HG02973 (cell line): ENCODE data around the gene TGFBR3.

Experiments used
- ATAC-seq: cut with Tn5 transposase; IDR thresholded peaks from one replicate; pipeline ENCODE4 v1.9.1; 2021; ENCODE audit warnings: moderate library complexity; ENCODE audit not compliant: unreplicated experiment

TGFBR3 gene

DNA sequence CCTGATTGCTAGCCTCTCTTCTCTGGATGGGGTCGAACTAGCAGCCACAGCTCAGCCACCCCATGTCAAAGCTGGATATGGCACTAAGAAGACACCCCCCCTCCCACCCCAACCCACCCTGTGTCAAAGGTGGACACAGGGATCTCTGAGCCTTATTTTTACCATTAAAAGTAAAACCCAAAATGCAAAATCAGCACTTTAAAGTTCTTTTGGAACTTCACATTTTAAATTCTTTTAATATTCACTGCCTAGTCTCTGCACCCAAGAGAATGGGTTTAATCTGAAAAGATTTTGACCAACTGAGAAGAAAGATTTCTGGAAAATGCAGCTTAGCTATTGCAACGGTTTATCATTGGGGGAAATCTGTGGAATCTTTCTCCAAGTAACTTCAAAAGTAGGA is 167.6 kb downstream of the TGFBR3 start:
- no peak for ATAC-seq

DNA sequence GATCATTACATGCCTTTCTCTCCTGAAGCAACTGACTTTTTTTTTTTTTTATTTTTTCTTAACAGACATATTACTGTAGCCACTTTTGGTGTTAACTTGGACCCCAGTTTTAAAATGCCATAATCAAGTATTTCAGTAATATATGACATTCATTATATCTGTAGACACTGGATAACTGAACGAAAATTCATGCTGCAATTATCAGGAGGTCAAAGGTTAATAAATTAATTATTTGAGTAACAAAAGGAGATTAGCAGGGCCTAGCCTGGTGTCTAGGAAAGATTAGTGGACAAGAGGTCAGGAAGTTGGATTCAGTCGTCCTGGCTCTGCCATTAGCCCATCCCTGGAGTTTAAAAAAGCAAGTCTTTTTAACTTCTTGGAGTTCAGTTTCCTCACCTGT is 168.1 kb downstream of the TGFBR3 start:
- no peak for ATAC-seq

DNA sequence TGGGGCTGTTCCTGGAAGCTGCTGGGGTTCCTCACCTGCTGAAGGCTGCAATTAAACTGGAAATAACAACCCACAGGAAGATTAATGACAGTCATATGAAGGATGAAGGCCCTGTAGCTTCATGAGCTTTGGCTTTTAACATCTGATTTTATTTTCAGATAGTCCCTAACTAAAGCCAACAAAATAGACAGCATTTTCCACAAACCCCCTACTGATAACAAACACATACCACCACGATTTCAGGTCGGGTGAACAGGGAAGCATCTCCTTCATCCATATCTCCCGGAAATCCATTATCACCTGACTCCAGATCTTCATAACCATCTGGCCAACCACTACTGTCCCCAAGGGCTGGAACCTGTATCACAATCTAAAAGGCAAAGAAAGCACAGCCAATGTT is 169.6 kb downstream of the TGFBR3 start:
- ATAC-seq = no peak

DNA sequence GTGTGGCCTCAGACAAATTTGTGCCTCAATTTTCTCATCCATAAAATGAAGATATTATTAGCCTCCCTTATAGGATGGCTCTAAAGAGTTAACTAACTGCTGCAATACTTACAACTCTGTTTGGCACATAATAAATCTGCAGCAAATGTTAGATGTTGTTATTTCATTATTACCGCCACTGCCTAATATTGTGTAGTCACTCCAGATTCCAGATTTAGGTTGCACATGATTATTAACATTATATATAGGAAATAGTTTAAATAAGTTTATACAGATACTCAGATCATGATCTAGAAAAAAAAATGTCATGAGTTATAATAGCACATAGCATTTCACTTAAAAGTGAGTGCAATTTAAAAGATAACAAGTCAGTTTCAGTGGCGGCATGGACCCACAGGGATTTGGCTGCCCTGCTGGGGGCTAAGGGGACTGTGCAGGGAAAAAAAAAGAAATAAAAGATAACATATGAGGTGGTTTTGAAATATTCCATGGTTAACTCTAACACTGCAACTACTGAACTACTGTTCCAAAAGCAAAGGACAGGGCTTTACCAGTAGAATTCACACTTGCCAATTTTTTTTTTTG is 170.4 kb downstream of the TGFBR3 start:
- no peak for ATAC-seq

DNA sequence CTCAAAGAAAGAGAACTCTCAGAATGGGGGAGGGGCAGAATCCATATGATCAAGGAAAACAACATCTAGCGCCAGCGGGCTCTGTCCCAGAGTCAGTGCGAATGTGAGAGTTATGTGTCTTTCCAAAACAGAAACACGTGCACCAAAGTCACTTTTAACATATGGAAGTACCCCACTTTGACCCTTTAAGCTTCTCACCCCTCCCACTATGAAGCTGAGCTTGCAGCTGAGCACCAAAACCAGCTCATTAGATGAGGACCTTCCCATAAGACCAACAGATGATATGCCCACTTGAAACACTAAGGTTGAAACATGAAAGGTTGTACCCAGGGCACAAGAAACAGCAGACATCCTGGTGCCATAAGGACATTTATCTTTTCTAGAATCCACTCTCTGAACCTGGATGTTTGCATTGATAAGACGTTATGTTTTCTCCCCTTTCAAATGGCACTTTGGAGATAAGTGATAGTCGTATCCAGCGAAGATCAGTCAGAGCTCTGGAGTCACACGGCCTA is 171.0 kb downstream of the TGFBR3 start:
- no peak for ATAC-seq

DNA sequence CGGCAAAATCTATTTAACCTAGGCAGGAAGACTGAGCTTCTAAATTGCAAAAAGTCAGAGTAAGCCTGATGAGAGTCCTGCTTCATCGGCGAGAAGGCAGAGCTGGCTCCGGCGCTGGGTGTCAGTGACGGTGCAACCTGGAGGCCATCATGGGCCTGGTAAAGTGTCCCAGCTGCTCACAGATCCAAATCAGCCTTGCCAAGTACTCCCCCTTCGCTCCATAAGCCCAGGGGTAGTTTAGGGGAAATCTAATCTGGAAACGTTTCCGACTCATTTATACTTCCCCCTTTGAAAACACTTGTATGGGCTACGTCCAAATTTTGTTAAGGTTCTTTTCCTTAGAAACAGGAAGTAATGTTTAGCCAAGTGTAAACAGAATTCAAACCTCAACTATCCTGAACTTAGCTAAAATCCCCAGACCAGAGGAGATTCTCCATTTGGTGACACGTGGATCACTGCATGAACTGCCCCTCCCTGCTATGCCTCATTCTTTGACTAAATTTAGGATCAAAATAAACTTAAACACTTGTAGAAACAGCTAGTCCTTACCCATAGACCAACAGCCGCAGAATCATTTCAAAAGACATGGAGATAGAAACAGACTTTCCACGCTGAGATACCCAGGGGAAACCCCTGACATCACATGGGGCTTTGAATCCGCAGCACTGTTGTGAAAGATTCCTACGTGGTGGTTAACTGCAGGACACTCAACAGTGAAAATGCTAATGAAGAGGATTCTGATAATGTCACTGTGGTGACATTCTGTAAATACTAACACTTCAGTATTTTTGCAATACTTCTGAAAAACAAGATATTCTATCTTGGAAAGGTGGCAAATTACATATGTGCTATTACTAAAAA is 172.7 kb downstream of the TGFBR3 start:
- ATAC-seq = peak; percentile 65

DNA sequence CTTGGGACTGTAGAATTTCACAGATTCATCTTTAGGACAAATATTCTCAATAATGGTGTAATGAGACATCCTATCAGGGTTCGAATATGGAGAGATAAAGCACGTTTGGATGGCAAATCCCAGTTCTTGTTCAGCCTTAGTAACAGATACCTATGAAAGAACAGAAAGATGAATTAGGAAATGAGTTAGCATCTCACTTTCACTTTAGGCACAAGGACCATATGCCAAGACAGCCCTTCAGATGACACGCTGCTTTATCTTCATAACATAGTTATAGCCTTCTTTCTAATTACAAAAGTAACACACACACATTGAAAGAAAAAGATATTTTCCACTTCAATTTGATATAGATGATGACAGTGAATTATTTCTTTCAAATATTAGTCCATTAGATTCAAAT is 173.6 kb downstream of the TGFBR3 start:
- ATAC-seq = no peak

DNA sequence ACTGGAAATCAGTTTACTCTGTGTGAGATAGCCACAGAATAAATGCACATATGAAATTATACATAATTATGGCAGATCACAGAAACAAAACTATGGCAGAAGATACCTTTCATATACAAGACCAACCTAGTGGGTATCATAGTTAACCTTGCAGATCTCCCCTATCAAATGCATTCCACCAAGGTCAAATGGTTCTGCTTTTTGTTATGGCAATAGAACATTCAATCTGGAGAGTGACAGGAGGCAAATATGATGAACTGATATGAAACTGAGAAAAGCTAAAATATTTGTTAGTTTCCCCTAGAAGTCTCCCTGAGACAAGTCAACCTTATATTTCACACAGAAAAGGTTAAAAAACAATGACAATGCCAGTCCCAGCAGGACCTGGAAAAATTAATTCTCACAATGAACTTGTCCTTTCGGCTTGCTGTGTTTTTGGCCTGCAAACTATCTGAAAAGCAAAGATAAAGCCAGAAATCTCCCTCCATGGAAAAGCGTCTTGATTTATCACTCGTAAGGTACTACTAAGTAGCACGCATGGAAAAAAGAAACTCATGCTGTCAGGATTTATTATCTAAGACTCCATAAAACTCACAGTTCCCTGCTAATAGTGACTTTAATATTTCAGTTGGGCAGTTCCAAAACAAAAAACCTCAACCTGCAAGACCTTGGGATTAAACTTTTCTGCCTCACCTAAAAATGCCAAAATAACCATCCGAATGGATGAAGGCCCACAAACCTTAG is 174.3 kb downstream of the TGFBR3 start:
- ATAC-seq = no peak

DNA sequence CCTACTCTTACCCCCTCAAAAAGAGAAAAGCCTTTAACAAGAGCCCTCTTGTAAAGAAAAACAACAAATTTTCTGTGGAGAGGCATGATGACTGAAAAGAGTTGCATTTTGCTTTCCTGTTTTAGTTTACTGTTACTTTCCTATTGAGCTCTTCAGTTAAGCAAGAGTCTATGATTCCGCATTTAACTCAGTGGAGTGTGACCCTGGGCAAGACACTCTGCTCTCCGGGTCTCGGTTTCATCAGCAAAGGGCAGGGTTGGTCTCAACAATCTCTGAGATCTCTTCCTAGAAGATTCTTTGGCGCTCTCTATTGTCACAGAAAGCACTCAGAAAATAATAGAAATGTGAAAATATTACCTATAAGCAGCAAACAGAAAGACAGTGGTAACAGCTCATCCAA is 175.7 kb downstream of the TGFBR3 start:
- no peak for ATAC-seq

DNA sequence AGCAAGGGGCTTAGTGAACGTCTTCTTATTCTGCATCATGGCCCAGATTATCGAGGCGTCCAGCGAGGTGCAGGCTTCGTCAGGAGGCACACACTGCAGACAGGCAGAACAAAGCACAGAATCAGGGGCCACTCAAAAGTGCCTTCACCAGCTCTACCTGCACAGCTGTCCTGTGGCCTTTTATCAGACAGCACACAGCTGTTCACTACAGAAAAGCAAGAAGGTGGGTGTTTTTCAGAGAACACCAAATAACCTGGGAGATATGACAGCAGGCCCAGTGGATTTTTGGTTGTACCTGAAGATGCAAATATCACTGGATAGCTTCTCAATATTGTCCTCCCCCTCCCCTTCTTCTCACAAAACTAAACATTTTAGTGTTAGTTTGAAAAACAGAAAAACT is 177.3 kb downstream of the TGFBR3 start:
- no peak for ATAC-seq

DNA sequence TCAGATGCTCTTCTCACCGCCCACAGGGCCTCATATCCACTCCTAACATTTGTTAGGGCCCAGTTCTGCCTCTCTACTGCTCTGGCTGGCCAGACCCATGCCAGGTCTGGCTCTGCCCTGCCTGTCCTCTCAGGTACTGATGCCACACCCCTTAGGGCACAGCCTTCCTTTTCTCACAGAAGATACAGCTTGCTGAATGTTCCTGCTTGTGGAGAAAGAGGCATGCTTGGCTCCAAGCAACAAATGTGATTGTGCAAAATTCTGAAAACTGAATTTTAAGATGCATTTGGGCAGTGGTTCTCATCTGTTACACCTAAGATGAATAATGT is 178.1 kb downstream of the TGFBR3 start:
- no peak for ATAC-seq

DNA sequence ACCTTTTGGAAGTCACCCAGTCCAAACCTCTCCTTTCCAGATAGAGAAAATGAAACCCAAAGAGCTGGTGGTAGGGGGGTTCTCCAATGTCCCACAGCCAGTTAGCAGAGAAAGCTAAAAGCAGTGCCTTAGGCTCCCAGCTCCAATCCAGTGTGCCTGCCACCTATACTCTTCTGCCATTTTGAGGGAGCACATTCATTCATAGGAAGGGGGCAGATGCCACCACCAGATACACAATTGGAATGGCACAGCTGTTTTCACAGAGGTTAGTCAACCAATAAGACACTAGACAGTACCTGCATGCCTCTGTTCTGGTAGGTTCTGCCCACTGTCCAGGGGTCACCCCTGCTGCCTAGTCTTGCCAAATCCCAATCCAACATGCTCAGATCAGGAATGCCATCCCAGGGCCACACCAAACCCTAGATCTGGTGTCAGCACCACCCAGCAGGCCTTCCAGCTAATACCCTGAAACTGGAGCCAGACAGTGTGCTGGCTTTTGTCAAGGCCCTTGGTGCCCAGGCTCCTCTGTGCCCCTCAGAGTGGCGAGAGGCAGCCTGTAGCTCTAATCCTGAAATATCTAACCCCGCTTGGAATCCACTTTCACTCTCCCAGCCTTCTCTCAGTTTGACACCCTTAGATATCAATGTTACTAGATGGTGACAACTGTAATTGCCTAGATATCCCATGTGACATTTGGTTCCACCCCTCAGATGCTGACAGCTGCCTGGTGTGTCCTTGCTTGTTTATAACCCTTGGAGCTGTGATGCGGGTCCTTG is 178.6 kb downstream of the TGFBR3 start:
- ATAC-seq = no peak

DNA sequence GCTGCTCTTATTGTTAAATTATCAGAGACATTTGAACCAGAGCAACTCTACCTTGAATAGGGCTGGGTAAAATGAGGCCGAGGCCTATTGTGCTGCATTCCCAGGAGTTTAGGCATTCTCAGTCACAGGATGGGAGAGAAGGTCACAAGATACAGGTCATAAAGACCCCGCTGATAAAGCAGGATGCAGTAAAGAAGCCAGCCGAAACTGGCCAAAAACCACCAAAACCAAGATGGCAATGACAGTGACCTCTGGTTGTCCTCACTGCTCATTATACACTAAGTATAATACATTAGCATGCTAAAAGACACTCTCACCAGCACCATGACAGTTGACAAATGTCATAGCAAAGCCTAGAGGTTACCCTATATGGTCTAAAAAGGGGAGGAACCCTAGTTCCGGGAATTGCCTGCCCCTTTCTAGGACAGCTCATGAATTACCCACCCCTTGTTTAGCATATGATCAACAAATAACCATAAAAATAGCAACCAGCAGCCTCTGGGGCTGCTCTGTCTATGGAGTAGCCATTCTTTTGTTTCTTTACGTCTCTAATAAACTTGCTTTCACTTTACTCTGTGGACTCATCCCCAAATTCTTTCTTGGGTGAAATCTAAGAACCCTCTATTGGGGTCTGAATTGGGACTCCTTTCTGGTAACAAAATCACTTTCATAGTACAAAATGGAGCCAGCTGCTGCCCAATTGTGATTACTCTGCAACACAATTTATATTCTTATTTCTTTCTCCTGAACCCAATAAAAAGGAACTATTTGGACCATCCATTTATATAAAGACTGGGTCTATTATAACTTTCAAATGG is 179.6 kb downstream of the TGFBR3 start:
- ATAC-seq = no peak

DNA sequence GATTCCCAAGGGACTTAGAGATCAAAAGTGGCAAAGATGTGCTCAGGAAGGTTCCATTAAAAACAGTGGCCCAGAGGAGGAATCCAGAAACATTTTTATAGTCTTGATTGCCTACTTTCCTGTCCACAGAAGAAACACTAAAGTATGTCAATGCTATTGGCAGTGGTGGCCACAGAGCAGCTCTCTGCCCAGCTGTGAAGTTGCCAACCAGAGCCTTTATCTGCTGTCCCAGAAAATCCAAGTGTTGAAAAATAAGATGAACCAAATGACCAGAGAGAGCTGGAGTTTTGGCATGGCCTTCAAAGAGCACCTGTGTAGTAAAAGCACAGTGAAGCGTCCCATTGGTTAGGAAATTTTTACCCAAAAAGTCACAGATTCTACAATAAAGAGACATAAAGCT is 181.2 kb downstream of the TGFBR3 start:
- ATAC-seq = no peak

DNA sequence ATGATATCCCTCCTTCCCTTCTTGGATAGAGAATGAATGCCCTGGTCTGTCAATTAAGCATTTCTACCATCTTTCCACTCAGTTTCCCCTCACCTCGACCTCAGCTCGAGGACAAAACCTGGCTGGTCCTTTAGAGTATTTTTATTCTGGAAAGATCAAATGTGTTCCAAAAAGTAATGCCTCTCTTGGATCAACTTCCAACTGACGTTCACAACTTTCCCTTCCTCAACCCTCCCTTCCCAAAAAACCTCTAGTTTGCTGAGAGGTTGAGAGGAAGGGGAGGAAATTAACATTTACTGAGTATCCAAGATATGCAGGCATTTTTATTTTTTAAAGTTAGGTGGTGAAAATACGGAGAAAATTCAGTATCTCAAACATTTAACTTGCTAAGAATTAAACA is 182.9 kb downstream of the TGFBR3 start:
- no peak for ATAC-seq

DNA sequence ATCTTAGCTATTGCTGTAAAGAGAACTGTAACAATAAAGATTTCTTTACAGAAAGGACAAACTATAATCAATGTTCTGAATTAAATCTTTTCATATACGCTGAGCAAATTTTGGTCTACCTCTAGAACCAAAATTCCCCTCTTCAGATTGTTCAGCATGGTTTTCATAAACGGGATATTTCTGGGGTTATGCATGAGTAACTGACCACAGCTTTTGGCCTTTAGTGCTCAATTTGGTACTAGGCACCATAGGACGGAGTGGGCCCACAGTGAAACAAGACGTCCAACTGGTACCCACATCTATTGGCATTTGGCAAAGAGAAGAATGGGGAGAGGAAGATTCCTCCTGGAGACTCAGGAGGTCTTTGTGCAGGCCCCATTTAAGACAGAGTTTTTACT is 184.5 kb downstream of the TGFBR3 start:
- no peak for ATAC-seq

DNA sequence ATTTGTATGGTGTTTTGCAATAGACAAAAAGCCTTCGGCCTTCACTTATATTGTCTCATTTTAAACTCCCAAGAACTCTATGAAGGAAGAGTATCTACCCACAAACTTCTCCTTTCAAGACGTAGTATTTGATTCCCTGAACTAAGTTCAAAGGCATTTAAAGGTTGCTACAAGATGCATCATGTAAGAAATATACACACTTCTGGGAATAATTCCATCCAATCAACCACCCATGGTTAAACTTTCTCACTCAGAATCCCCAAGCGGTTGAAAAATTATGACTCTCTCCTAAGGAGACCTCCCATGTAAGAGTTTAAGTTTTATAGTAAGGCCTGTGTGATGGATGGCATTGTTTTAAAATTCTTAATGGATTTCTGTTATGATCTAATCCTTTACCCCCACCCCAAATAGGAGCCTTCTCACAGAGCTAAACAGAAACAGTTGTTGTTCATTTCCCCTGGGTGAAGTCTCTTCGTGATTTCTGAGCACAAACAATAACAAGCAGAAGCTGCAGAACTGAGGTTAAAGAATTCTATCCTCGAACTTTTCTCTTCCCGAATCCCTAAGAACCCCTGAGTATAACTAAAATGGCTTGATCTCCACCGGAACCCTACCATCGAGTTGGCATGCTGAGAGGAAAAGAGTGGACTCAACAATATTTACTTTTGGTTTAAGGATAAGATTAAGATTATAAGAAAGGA is 185.0 kb downstream of the TGFBR3 start:
- no peak for ATAC-seq

DNA sequence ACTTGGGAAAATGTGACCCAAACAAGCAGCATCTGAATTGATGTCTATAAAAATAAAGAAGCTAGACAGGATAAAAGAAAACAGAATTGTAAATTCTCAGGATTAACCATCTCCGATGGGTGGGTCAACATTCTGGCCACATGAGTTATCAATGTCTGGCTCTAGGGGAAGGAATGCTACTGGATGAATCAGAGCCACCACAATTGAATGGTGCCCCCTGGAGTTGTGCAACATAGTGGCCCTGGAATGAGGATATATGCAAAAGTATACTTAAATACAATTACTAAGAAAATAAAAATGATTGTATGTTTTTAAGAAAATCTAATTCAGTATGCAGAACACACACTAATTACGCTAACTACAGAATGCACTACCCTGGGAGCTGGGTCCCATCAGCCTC is 185.6 kb downstream of the TGFBR3 start:
- ATAC-seq = no peak

DNA sequence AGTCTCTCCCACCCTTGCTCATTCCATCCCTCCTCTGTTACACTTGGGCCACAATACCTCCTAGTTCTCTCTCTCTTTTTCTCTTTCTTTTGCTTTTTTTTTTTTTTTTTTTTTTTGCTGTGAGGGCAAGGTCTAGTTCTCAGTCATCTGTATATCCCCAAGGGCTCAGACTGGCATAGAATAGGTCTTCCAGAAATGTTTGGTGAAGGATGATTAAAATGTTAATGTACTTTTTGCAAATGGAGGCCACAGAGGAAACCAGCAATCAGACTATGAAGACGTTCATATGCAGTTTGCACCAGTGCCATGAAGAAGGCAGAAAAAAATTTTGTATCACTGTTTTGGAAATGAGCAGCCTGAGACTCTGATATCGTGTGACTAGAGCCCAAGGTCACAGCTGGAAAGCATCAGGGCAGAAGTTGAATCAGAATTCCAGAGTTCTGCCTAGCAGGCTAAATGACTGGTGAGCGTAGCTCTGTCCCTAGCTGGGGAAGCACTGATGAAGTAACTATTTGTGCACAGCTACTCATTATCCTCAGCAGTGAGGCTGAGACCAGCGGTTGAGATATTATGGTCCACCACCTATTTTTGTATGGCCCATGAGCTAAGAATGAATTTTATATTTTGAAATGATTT is 186.5 kb downstream of the TGFBR3 start:
- ATAC-seq = no peak
